ENCODE measurements around the gene ASPG. TPM values are rescaled to one million over a fixed set of nuclear protein-coding genes. Genes with fewer than 3 reads are reported as not detected.

The ASPG gene
- total RNA-seq, 1 experiment from 2014 or later = 0.22 TPM

DNA sequence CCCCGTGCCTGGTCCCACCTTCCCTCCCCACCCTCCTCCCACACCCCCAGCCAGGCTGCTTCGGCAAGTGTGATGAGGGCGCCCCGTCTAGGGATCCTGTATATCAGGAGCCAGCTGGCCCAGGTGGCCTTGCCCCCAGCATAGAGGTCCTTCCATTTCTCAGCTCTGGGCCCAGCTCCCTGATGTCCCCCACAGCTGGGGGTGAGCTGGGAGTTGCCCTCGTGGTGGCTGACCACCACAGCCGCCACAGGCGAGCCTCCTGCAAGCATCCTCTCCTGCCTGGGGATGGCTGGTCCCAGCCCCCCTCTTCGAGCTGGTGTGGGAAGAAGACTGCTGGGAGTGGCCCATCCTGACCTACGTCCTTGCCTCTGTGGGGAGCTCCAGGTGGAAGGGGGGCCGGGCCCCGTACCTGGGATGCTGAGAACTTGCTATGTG lies 7.4 kb downstream of the ASPG start:
- ChIA-PET CTCF (no interaction called here), POLR2A (ENCODE audit: unreplicated experiment) (no interaction called here)
- DNase-seq (no peak), ATAC-seq (no peak)
- no peak overlapping the region for H3K4me2 ChIP-seq (ENCODE audit: low read length)
- H3K27me3 ChIP-seq (ENCODE audit: low read length) = no peaks in the 10 kb centered on the region
- H3K9me3 ChIP-seq (ENCODE audit: low read length) = no peaks in the 10 kb centered on the region
- no peaks in the 10 kb centered on the region for H3K36me3 ChIP-seq (ENCODE audit: low read depth, low read length)
- no peak overlapping the region for H2AFZ ChIP-seq (ENCODE audit: low read length)
- intact Hi-C loops (cut with micrococcal nuclease) = no loop called here
- TF ChIP-seq, protein P1, sequence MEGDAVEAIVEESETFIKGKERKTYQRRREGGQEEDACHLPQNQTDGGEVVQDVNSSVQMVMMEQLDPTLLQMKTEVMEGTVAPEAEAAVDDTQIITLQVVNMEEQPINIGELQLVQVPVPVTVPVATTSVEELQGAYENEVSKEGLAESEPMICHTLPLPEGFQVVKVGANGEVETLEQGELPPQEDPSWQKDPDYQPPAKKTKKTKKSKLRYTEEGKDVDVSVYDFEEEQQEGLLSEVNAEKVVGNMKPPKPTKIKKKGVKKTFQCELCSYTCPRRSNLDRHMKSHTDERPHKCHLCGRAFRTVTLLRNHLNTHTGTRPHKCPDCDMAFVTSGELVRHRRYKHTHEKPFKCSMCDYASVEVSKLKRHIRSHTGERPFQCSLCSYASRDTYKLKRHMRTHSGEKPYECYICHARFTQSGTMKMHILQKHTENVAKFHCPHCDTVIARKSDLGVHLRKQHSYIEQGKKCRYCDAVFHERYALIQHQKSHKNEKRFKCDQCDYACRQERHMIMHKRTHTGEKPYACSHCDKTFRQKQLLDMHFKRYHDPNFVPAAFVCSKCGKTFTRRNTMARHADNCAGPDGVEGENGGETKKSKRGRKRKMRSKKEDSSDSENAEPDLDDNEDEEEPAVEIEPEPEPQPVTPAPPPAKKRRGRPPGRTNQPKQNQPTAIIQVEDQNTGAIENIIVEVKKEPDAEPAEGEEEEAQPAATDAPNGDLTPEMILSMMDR (conservative IDR thresholded peaks at IDR 0.05; ENCODE audit: low read depth, low read length) = no peak
- TF ChIP-seq EZH2phosphoT487 (IDR thresholded peaks at IDR 0.05; ENCODE audit: borderline replicate concordance, low read length) (no peak), EZH2 (IDR thresholded peaks at IDR 0.05; ENCODE audit: low read length, unreplicated experiment) (no peak)
- no peak overlapping the region for H3K27ac ChIP-seq (ENCODE audit: low read length)
- H3K79me2 ChIP-seq (ENCODE audit: low read length) = no peaks in the 10 kb centered on the region
- no peaks in the 10 kb centered on the region for H4K20me1 ChIP-seq (ENCODE audit: low read length)
- no peak overlapping the region for H3K4me3 ChIP-seq (ENCODE audit: low read length)
- no peaks in the 10 kb centered on the region for H3F3A ChIP-seq (ENCODE audit: low read length, unreplicated experiment)
- BruUV-seq (replicated peaks) = no TSS peak
- no peaks in the 10 kb centered on the region for H3K4me1 ChIP-seq (ENCODE audit: insufficient read depth, low read length)
- H3K9me2 ChIP-seq (replicated peaks; ENCODE audit: low read length) = no peaks in the 10 kb centered on the region
- H3K9ac ChIP-seq (ENCODE audit: low read length) = no peak overlapping the region

DNA sequence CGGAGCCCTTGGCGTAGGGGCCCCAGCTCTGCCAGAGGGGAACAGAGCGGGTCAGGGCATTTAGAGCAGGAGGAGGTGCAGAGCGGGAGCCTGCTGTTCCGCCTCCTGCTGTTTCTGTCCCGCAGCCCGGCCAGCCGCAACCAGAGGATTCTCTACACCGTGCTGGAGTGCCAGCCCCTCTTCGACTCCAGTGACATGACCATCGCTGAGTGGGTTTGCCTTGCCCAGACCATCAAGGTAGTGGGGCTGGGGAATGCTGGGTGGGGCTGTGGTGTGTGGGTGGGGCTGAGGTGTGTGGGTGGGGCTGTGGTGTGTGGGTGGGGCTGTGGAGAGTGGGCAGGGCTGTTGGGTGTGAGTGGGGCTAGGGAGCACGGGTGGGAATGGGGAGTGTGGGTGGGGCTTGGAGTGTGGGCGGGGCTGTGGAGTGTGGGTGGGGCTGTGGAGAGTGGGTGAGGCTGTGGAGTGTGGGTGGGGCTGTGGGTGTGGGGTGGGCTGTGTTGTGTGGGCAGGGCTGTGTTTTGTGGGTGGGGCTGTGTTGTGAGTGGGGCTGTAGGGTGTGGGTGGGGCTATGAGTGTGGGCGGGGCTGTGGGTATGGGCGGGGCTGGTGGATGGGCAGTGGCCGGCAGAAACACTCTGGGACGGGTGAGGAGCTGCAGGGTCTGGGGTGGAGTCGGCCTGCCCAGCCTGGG lies 8.0 kb downstream of the ASPG start:
- no peaks in the 10 kb centered on the region for H3K9me3 ChIP-seq (ENCODE audit: low read length)
- ChIA-PET POLR2A (ENCODE audit: unreplicated experiment) (no interaction called here), CTCF (no interaction called here)
- ATAC-seq (peak; percentile 36; the same call in 1 of the 2 replicates), DNase-seq (peak; percentile 23)
- H3K27me3 ChIP-seq (ENCODE audit: low read length) = no peaks in the 10 kb centered on the region
- TF ChIP-seq, protein P1 (conservative IDR thresholded peaks at IDR 0.05; ENCODE audit: low read depth, low read length) = no peak
- no peak for TF ChIP-seq EZH2 (IDR thresholded peaks at IDR 0.05; ENCODE audit: low read length, unreplicated experiment)
- no peak for TF ChIP-seq EZH2phosphoT487 (IDR thresholded peaks at IDR 0.05; ENCODE audit: borderline replicate concordance, low read length)
- no peaks in the 10 kb centered on the region for H3K36me3 ChIP-seq (ENCODE audit: low read depth, low read length)
- BruUV-seq (replicated peaks) = no TSS peak
- H3K4me3 ChIP-seq (ENCODE audit: low read length) = no peak overlapping the region
- no peaks in the 10 kb centered on the region for H3K4me1 ChIP-seq (ENCODE audit: insufficient read depth, low read length)
- no peak overlapping the region for H2AFZ ChIP-seq (ENCODE audit: low read length)
- intact Hi-C loops (cut with micrococcal nuclease) = loop anchor here (2.0 kb wide), 1 partner anchor 37 kb away; no protein-coding TSS in a partner anchor
- H3K9ac ChIP-seq (ENCODE audit: low read length) = no peak overlapping the region
- H3K9me2 ChIP-seq (replicated peaks; ENCODE audit: low read length) = no peaks in the 10 kb centered on the region
- H3K79me2 ChIP-seq (ENCODE audit: low read length) = no peaks in the 10 kb centered on the region
- H4K20me1 ChIP-seq (ENCODE audit: low read length) = no peaks in the 10 kb centered on the region
- H3K27ac ChIP-seq (ENCODE audit: low read length) = no peak overlapping the region
- peak overlapping the region; percentile 63; the same call in 1 of the 2 replicates for H3K4me2 ChIP-seq (ENCODE audit: low read length)
- no peaks in the 10 kb centered on the region for H3F3A ChIP-seq (ENCODE audit: low read length, unreplicated experiment)

Data from PC-3 (cell line).